Right hindlimb (tissue), 1 donor: ENCODE measurements around the gene SPDYE2B.
A peak's percentile ranks its signal among the peaks of the same experiment; 100 is the strongest.
"Not testable (repeated sequence)": the region's sequence is repeated elsewhere in the genome, so short reads cannot be mapped to it uniquely, and the experiment has no call there.

Experiments
- DNase-seq: peaks from one replicate; pipeline ENCODE4 v3.0.0-alpha.2; 2018

SPDYE2B gene

GRCh38 chr7:102647813-102648212, 2.3 kb upstream of the SPDYE2B start:
- not testable (repeated sequence) for DNase-seq

DNA sequence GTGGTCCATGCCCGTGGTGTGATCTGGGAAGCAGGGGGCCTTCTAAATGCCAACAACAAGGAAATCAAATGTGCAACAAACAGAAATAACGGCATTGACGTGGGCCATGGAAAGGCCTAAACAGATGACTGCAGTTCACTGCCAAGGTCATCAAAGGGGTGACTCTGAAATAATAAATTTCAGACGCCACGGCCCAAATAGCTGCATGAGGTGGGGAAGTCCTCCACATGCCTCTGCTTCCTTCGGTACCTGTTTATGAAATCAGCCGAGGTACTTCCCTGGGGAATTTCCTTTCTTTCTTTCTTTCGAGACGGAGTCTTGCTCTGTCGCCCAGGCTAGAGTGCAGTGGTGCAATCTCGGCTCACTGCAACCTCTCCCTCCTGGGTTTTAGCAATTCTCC, 14.6 kb downstream of the SPDYE2B start:
- not testable (repeated sequence) for DNase-seq

- DNase-seq, result not testable (repeated sequence)
Observed at GRCh38 chr7:102666850-102667249, 16.7 kb downstream of the SPDYE2B start.

DNA sequence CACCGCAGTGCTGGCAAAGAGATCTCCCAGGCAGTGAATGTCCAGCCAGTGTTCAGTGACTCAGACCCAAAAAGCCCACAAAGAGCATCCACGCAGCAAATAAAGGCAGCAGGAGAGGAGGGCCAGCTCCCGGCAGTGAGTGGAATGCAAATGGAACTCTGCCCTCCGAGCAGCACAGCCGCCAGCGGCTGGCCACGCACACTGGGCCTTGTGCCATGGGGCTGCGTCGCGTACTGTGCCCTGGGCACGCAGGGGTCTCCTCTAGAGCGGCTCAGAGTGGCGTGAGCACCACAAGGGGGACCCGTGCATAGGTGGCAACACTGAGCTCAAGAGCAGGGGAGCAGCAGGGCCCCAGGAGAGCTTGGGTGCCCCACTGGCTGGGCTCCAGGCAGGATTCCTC, 17.4 kb downstream of the SPDYE2B start:
- DNase-seq, result not testable (repeated sequence)

- DNase-seq, result peak; percentile 89
Observed at GRCh38 chr7:102671166-102671955, 21.2 kb downstream of the SPDYE2B start, which contains the start of gene POLR2J2. POLR2J2 (minus strand) TSS chr7:102671663; CDS start chr7:102671601, 62 bp downstream.

DNA sequence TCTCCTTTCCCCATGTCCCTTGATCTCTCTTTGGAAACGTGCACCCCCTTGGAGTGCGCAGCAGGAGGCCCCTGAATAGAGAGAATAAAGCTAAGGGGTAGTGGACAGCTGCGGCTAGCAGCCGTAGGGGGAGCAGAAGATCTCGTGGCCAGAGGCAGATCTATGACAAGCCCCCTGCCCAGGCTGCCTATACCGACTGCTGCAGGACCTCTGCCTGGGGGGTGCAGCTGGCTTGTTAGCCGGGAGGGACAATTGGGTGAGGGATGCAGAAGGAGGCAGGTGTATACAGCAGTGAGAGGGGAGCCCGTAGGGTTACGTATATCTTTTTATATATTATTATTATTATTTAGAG, 21.8 kb downstream of the SPDYE2B start:
- not testable (repeated sequence) for DNase-seq

DNA sequence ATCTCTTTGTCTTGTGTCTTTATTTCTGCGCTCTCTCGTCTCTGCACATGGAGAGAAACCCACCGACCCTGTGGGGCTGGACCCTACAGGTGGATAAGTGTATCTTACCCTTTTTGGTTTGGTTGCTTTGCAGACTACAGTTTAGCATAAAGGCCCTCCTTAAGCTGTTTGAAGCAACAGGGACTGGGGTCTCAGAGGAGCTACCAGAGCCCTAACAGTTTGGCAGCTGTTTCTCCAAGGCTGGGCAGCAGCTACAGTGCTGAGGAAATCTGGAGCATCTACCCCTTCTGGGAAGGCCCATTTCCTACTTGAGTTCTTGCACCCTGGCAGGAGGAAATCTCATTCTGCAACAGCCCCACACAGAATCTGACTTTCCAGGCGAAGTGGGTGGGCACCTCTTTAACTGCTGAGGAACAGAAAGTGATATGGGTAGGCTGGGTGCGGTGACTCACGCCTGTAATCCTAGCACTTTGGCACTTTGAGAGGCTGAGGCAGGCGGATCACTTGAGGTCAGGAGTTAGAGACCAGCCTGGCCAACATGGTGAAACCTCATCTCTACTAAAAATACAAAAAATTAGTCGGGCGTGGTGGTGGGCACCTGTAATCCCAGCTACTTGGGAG, 23.4 kb downstream of the SPDYE2B start:
- not testable (repeated sequence) for DNase-seq

DNA sequence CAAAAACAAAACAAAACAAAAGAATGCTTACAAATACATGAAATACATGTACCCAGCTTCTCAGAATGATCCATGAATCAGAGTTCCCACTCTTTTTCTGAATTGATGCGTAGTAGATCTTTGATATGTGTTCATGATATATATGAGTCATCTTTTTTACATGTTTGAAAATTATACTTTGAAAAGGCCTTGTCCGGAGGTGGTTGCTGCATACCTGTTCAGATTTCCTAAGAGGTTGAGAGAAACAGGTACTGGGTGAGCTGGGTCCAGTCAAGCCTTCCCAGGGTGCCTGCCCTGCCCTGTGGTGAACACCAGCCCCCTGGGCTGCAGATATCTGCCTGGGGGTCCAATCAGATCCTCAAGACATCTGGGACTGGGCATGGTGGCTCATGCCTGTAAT, 25.4 kb downstream of the SPDYE2B start:
- DNase-seq, result not testable (repeated sequence)

DNA sequence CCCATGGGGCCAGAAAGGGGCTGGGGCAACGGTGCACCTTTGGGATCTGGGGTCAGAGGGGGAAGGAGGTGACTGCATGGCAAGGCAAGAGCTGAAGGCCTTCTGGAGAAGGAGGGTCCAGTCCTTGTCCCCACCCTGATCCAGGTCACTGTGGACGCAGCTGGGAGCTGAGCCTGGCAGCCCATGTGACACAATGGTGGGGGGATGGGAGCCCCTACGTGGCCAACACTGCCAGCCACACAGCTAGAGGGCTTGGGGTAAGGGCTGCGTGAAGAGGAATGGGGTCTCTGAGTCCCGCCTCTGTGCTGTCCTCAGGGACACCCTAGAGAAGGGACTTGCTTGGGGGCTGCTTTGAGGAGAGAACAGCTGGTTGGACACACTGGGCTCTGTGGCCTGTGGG, 30.7 kb downstream of the SPDYE2B start:
- DNase-seq, result not testable (repeated sequence)

GRCh38 chr7:102682560-102682959, 32.4 kb downstream of the SPDYE2B start:
- DNase-seq, result not testable (repeated sequence)

- not testable (repeated sequence) for DNase-seq
Observed at GRCh38 chr7:102688299-102689036, 38.3 kb downstream of the SPDYE2B start.

GRCh38 chr7:102689436-102690282, 39.5 kb downstream of the SPDYE2B start:
- not testable (repeated sequence) for DNase-seq

- not testable (repeated sequence) for DNase-seq
Observed at GRCh38 chr7:102690602-102691001, 40.5 kb downstream of the SPDYE2B start.

DNA sequence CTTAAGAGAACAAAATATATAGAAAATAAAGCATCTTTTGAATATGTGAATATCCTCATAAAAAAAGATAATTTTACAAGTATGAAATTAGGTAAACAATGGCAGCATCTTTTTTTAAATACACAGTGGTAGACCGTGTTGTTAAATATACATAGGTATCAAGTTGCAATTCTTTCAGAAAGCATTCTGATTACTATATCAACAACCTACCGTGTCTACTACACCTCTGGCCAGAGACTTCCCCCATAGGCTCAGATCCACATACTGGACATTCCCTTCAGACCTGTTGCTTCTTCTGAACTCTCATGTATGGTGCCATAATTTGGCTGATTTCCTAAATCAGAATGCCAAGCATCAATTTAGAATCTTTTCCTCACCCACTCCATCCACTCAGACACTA, 43.9 kb downstream of the SPDYE2B start:
- not testable (repeated sequence) for DNase-seq

DNA sequence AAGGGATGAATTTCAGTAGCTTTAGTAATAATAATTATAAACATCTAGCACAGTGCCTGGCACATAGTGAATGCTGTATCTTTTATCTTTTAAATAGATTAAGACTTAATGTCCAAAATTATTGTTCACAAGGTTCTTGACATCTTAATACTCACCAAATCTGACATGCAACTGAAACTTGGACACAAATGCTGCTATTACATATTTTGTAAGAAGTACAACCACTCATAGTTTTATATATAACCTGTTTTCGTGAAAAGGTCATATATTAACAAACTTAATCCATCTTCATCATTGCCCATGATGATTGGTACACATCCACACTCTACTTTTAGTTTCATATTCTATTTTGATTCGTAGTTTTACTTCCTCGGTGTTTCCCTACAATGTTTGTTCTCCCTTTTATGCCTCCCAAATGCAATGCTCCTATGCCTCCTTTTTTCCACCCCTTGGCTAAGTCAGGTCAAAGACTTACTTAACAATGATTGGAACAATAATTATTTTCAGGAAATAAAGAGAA, 45.0 kb downstream of the SPDYE2B start:
- DNase-seq, result not testable (repeated sequence)

GRCh38 chr7:102696009-102696408, 45.9 kb downstream of the SPDYE2B start:
- not testable (repeated sequence) for DNase-seq

DNA sequence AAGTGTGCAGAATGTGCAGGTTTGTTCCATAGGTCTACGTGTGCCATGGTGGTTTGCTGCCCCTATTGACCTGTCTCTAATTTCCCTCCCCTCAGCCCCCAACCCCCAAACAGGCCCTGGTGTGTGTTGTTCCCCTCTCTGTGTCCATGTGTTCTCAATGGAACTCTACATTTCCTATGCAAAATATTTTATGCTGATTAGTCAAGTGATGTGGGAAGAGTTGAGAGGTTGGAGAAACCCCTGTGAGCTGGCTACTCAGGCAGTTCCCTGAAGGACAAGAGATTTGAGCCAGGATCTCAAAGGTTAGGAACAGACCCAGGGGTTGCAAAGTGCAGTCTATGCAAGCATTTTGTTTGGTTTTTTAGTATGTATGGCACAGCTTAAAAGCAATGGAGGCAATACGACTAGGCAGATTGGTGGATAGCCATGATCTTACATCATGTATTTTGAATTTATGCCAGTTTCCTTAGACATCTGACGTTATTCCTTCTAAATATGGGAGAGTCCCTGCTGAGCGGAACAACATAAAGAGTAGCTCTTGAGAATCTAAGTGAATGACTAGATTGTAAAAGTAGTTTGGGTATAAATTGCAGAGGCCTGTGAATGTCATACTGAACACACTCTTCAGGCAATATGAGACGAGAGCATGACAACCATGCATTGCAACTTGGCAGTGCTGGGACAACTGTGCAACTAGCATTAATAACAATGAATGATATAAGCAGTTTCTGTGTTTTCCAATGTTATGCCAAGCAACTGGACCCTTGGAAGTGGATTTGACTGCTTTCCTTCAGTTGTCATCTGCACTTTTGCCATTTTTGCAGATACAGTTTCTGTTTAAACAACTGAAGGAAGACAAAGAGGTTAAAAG, 47.8 kb downstream of the SPDYE2B start:
- not testable (repeated sequence) for DNase-seq

DNA sequence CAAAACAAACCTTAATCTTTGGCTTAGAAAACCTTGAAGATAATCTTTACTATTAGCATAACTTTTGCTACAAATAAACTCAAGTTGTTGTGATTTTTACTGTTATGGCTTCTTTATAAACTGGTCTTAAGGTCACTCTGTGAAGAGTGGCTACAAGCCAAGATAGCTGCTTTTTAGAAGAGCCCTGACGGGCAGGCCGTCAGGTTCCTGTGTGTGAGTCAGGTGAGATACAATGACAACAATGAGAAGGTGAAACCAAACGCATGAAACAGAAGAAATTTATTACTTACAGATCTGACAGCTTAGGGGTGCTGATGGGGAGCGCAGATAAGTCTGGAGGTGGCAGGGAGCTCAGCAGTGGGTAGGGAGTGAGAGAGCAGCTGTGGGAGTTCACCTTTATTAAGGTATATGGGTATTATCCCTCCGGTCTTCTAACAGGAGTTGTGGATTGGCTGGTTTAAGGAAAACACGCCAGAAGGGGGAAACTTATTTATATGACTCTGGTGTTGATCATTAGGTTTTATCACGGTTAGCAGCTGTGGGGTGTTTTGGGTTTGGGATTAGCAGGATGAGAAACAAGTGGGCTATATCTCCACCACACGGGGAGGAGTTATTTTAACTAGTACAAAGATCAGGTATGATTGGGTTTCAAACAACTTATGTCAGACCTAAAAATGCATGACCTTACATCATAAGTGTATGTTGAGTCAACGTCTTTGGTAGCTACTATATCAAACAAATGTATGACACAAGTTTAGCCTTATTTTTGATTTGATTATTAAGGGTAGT, 49.0 kb downstream of the SPDYE2B start:
- DNase-seq, result not testable (repeated sequence)
